BLaER1 treated with 17β-estradiol and CSF1 and Interleukin-3, amounts not matched to agents 10 nM and 100 nM (cell line): ENCODE measurements around the gene CACNA1E.
"Not testable (repeated sequence)": the region's sequence is repeated elsewhere in the genome, so short reads cannot be mapped to it uniquely, and the experiment has no call there.

Experiments used
- H3K27ac ChIP-seq, 11 experiments: shearing (Covaris generic); formaldehyde crosslinking; 2 replicates each; pipeline ENCODE4 v1.8.1; 2022
- H3K27me3 ChIP-seq, 11 experiments: shearing (Covaris generic); formaldehyde crosslinking; 2 replicates each; pipeline ENCODE4 v1.8.1; 2022
- H3K36me3 ChIP-seq, 11 experiments: shearing (Covaris generic); formaldehyde crosslinking; 2 replicates each; pipeline ENCODE4 v1.8.1; 2022
- H3K4me1 ChIP-seq, 10 experiments: shearing (Covaris generic); formaldehyde crosslinking; 2 replicates each; pipeline ENCODE4 v1.8.1; 2022
- H3K4me2 ChIP-seq, 11 experiments: shearing (Covaris generic); formaldehyde crosslinking; 2 replicates each; pipeline ENCODE4 v1.8.1; 2022
- H3K4me3 ChIP-seq, 10 experiments: shearing (Covaris generic); formaldehyde crosslinking; 2 replicates each; pipeline ENCODE4 v1.8.1; 2022
- H3K9ac ChIP-seq, 11 experiments: shearing (Covaris generic); formaldehyde crosslinking; 2 replicates each; pipeline ENCODE4 v1.8.1; 2022
- H3K9me3 ChIP-seq, 11 experiments: shearing (Covaris generic); formaldehyde crosslinking; replicated peaks in 1 of 11; 2 replicates each; pipeline ENCODE4 v1.8.1; 2022
- H4K20me1 ChIP-seq, 11 experiments: shearing (Covaris generic); formaldehyde crosslinking; 2 replicates each; pipeline ENCODE4 v1.8.1; 2022
- Cebpa-rat ChIP-seq, 11 experiments: shearing (Covaris generic); IDR thresholded peaks; 2 replicates each; pipeline ENCODE4 v1.8.1; 2022

CACNA1E gene

GRCh38 chr1:181541947-181542346 is 58.6 kb downstream of the CACNA1E start:
- Histone ChIP-seq H3K4me2 (no peak overlapping the region), H3K4me1 (0 out of 20 replicates have a peak, but pooled peaks cover 0 to under 1% (median 0%) of the 10 kb centered on the region in 10 experiments), H4K20me1 (no peaks in the 10 kb centered on the region), H3K9me3 (peaks cover 0 to 24% (median 0%) of the 10 kb centered on the region in 11 experiments; a peak in 5 of 22 replicates), H3K4me3 (no peak overlapping the region), H3K27me3 (no peaks in the 10 kb centered on the region), H3K27ac (no peak overlapping the region), H3K9ac (no peak overlapping the region), H3K36me3 (no peaks in the 10 kb centered on the region)
- no peak for TF ChIP-seq Cebpa-rat (IDR thresholded peaks at IDR 0.05)

GRCh38 chr1:181542406-181542805 is 59.1 kb downstream of the CACNA1E start:
- not testable (repeated sequence) for H3K27ac ChIP-seq, H3K9ac ChIP-seq, H3K4me3 ChIP-seq, H3K36me3 ChIP-seq, H3K27me3 ChIP-seq, H3K4me2 ChIP-seq, H4K20me1 ChIP-seq, H3K4me1 ChIP-seq
- H3K9me3 ChIP-seq = peaks cover 0 to 24% (median 0%) of the 10 kb centered on the region in 11 experiments; a peak in 5 of 22 replicates

GRCh38 chr1:181545395-181545794 is 62.1 kb downstream of the CACNA1E start:
- Histone ChIP-seq H3K9me3 (peaks cover 0 to 24% (median 0%) of the 10 kb centered on the region in 11 experiments; a peak in 5 of 22 replicates), H3K27ac (no peak overlapping the region), H3K9ac (no peak overlapping the region), H3K4me1 (no peaks in the 10 kb centered on the region), H3K36me3 (no peaks in the 10 kb centered on the region), H3K4me2 (no peak overlapping the region), H3K27me3 (no peaks in the 10 kb centered on the region), H3K4me3 (no peak overlapping the region), H4K20me1 (no peaks in the 10 kb centered on the region)
- TF ChIP-seq Cebpa-rat (IDR thresholded peaks at IDR 0.05) = no peak

- Histone ChIP-seq H3K4me2 (no peak overlapping the region), H3K9ac (no peak overlapping the region), H3K9me3 (0 out of 22 replicates have a peak, but pooled peaks cover 0 to 4% (median 0%) of the 10 kb centered on the region in 11 experiments), H3K4me3 (no peak overlapping the region), H3K27ac (no peak overlapping the region), H3K27me3 (no peaks in the 10 kb centered on the region), H3K4me1 (peaks cover 0 to 6% (median 0%) of the 10 kb centered on the region in 10 experiments; a peak in 1 of 20 replicates), H4K20me1 (no peaks in the 10 kb centered on the region), H3K36me3 (no peaks in the 10 kb centered on the region)
- TF ChIP-seq Cebpa-rat (IDR thresholded peaks at IDR 0.05) = no peak
Measured at GRCh38 chr1:181548497-181548896, 65.2 kb downstream of the CACNA1E start.

GRCh38 chr1:181551249-181551648 is 67.9 kb downstream of the CACNA1E start:
- Histone ChIP-seq H3K9me3 (no peaks in the 10 kb centered on the region), H3K27me3 (no peaks in the 10 kb centered on the region), H3K36me3 (no peaks in the 10 kb centered on the region), H3K27ac (no peak overlapping the region), H3K4me1 (peaks cover 0 to 6% (median 0%) of the 10 kb centered on the region in 10 experiments; a peak in 1 of 20 replicates), H3K4me2 (no peak overlapping the region), H3K4me3 (no peak overlapping the region), H4K20me1 (no peaks in the 10 kb centered on the region), H3K9ac (no peak overlapping the region)
- TF ChIP-seq Cebpa-rat (IDR thresholded peaks at IDR 0.05) = no peak

GRCh38 chr1:181551754-181552153 is 68.4 kb downstream of the CACNA1E start:
- Histone ChIP-seq H3K36me3 (no peaks in the 10 kb centered on the region), H3K9ac (no peak overlapping the region), H3K4me2 (no peak overlapping the region), H3K27ac (no peak overlapping the region), H3K9me3 (no peaks in the 10 kb centered on the region), H4K20me1 (no peaks in the 10 kb centered on the region), H3K4me1 (peaks cover 0 to 6% (median 0%) of the 10 kb centered on the region in 10 experiments; a peak in 1 of 20 replicates), H3K27me3 (no peaks in the 10 kb centered on the region), H3K4me3 (no peak overlapping the region)
- no peak for TF ChIP-seq Cebpa-rat (IDR thresholded peaks at IDR 0.05)

- H3K27me3 ChIP-seq = no peaks in the 10 kb centered on the region
Measured at GRCh38 chr1:181554465-181554864, 71.1 kb downstream of the CACNA1E start.

GRCh38 chr1:181556631-181557030 is 73.3 kb downstream of the CACNA1E start:
- H3K27me3 ChIP-seq = no peaks in the 10 kb centered on the region
- H3K9me3 ChIP-seq = no peaks in the 10 kb centered on the region
- H4K20me1 ChIP-seq = no peaks in the 10 kb centered on the region
- no peaks in the 10 kb centered on the region for H3K4me1 ChIP-seq
- H3K4me2 ChIP-seq = no peak overlapping the region
- H3K27ac ChIP-seq = no peak overlapping the region
- H3K4me3 ChIP-seq = no peak overlapping the region
- no peak for TF ChIP-seq Cebpa-rat (IDR thresholded peaks at IDR 0.05)
- H3K36me3 ChIP-seq = no peaks in the 10 kb centered on the region
- no peak overlapping the region for H3K9ac ChIP-seq

More at GRCh38 chr1:181554465-181554864, 71.1 kb downstream of the CACNA1E start:
- Histone ChIP-seq H3K36me3 (no peaks in the 10 kb centered on the region), H3K9ac (no peak overlapping the region), H3K4me1 (peaks cover 0 to 6% (median 0%) of the 10 kb centered on the region in 10 experiments; a peak in 1 of 20 replicates), H3K4me2 (no peak overlapping the region), H4K20me1 (no peaks in the 10 kb centered on the region), H3K4me3 (no peak overlapping the region), H3K9me3 (no peaks in the 10 kb centered on the region), H3K27ac (no peak overlapping the region)
- TF ChIP-seq Cebpa-rat (IDR thresholded peaks at IDR 0.05) = no peak

GRCh38 chr1:181557313-181557712 is 74.0 kb downstream of the CACNA1E start:
- TF ChIP-seq Cebpa-rat (IDR thresholded peaks at IDR 0.05) = no peak
- Histone ChIP-seq H3K4me2 (no peak overlapping the region), H4K20me1 (no peaks in the 10 kb centered on the region), H3K27me3 (no peaks in the 10 kb centered on the region), H3K9me3 (no peaks in the 10 kb centered on the region), H3K4me1 (no peaks in the 10 kb centered on the region), H3K36me3 (no peaks in the 10 kb centered on the region), H3K27ac (no peak overlapping the region), H3K9ac (no peak overlapping the region), H3K4me3 (no peak overlapping the region)

- Histone ChIP-seq H3K27ac (no peak overlapping the region), H3K9ac (no peak overlapping the region), H3K36me3 (no peaks in the 10 kb centered on the region), H3K27me3 (no peaks in the 10 kb centered on the region), H4K20me1 (no peaks in the 10 kb centered on the region), H3K4me3 (no peak overlapping the region), H3K4me2 (no peak overlapping the region), H3K9me3 (no peaks in the 10 kb centered on the region), H3K4me1 (no peaks in the 10 kb centered on the region)
- no peak for TF ChIP-seq Cebpa-rat (IDR thresholded peaks at IDR 0.05)
Measured at GRCh38 chr1:181558416-181558815, 75.1 kb downstream of the CACNA1E start.
